H1 (cell line): ENCODE results near the gene RPTOR. TPM values are rescaled to one million over a fixed set of nuclear protein-coding genes. Genes with fewer than 3 reads are reported as not detected.

Experiments used
- CTCF ChIA-PET: fragments of 300-600 bp; sonication (Branson Sonifier 250); formaldehyde crosslinking; loops from one replicate; lab custom pipeline; 2021; ENCODE audit not compliant: partially characterized antibody; lab: Charles Lee
- POLR2A ChIA-PET: fragments of 300-600 bp; sonication (Branson Sonifier 250); formaldehyde crosslinking; loops from one replicate; lab custom pipeline; 2021; ENCODE audit warnings: inconsistent platforms; ENCODE audit not compliant: partially characterized antibody; lab: Charles Lee
- DNase-seq, 2 experiments: peaks; one replicate each; pipeline versions ENCODE4 v3.0.0 to v3.0.0-alpha.2; 2010 to 2022; ENCODE audit warnings: low spot score in 2 of 2, low read depth in 1 of 2, mixed read lengths in 1 of 2
- FAIRE-seq: peaks from 2 replicates; lab custom pipeline; 2011; peaks lifted over from hg19 to GRCh38; lab: Jason Lieb, UNC
- H2AFZ ChIP-seq: 2 replicates; pipeline ENCODE4 v1.8.1; 2012; ENCODE audit warnings: low read length, inconsistent platforms
- H2AK5ac ChIP-seq: 2 replicates; pipeline ENCODE4 v1.6.1; 2013; ENCODE audit warnings: low read depth, low read length
- H2BK120ac ChIP-seq: replicated peaks from 2 replicates; pipeline ENCODE3; 2013; ENCODE audit warnings: low read depth, low read length, inconsistent platforms
- H2BK12ac ChIP-seq: 2 replicates; pipeline ENCODE4 v1.6.1; 2013; ENCODE audit warnings: low read depth, low read length
- H2BK15ac ChIP-seq: 2 replicates; pipeline ENCODE4 v1.6.1; 2013; ENCODE audit warnings: low read length
- H2BK20ac ChIP-seq: 2 replicates; pipeline ENCODE4 v1.6.1; 2013; ENCODE audit warnings: low read length
- H2BK5ac ChIP-seq: 2 replicates; pipeline ENCODE4 v1.6.1; 2013; ENCODE audit warnings: low read depth, low read length
- H3K14ac ChIP-seq: 2 replicates; pipeline ENCODE4 v1.6.1; 2013; ENCODE audit warnings: inconsistent platforms; ENCODE audit not compliant: insufficient read length
- H3K18ac ChIP-seq: 2 replicates; pipeline ENCODE4 v1.6.1; 2013; ENCODE audit warnings: low read length; ENCODE audit errors: extremely low read depth
- H3K23ac ChIP-seq: 2 replicates; pipeline ENCODE4 v1.6.1; 2013; ENCODE audit warnings: inconsistent platforms; ENCODE audit not compliant: insufficient read length
- H3K23me2 ChIP-seq: 2 replicates; pipeline ENCODE4 v1.6.1; 2013; ENCODE audit warnings: low read depth, low read length
- H3K27ac ChIP-seq: 2 replicates; pipeline ENCODE4 v1.6.1; 2011; ENCODE audit warnings: low read depth, low read length, inconsistent platforms
- H3K27me3 ChIP-seq, 4 experiments: replicated peaks in 1 of 4; 1 replicate in 1 of 4; 2 replicates in 3 of 4; pipeline versions ENCODE4 v1.6.1 to v1.8.1; 2011 to 2013; ENCODE audit warnings: low read length in 3 of 4, mild to moderate bottlenecking in 3 of 4, inconsistent platforms in 2 of 4, mixed read lengths in 2 of 4, moderate library complexity in 1 of 4; ENCODE audit not compliant: control insufficient read depth in 3 of 4, insufficient read depth in 3 of 4; ENCODE audit errors: extremely low read depth in 1 of 4
- H3K36me3 ChIP-seq, 4 experiments: 2 replicates each; pipeline versions ENCODE4 v1.6.1 to v1.8.1; 2011 to 2013; ENCODE audit warnings: mild to moderate bottlenecking in 4 of 4, low read length in 3 of 4, moderate library complexity in 2 of 4, control low read depth in 1 of 4, inconsistent platforms in 1 of 4; ENCODE audit not compliant: insufficient read depth in 4 of 4, control insufficient read depth in 2 of 4
- H3K4ac ChIP-seq: replicated peaks from 2 replicates; pipeline ENCODE3; 2013; ENCODE audit warnings: low read length, low read depth, mixed read lengths, inconsistent platforms; ENCODE audit not compliant: insufficient read length
- H3K4me1 ChIP-seq, 4 experiments: replicated peaks in 1 of 4; 1 replicate in 1 of 4; 2 replicates in 3 of 4; pipeline versions ENCODE4 v1.6.1 to v1.8.1; 2011 to 2013; ENCODE audit warnings: low read length in 3 of 4, inconsistent platforms in 2 of 4, mixed read lengths in 1 of 4; ENCODE audit not compliant: insufficient read depth in 4 of 4, control insufficient read depth in 3 of 4
- H3K4me2 ChIP-seq, 2 experiments: 2 replicates each; pipeline versions ENCODE4 v1.6.1 to v1.8.1; 2011 to 2013; ENCODE audit warnings: low read depth in 2 of 2, low read length in 2 of 2, control low read depth in 1 of 2, inconsistent platforms in 1 of 2, mild to moderate bottlenecking in 1 of 2; ENCODE audit not compliant: insufficient read depth in 1 of 2
- H3K4me3 ChIP-seq, 4 experiments: fragments of 200-600, 300-600 bp in 1 of 4; sonication (generic), shearing (Covaris generic), sonication (Bioruptor Twin) in 1 of 4; 2 replicates each; pipeline versions ENCODE4 v1.5.1 to v1.8.1; 2011 to 2016; ENCODE audit warnings: low read length in 4 of 4, low read depth in 3 of 4, control low read depth in 2 of 4, inconsistent platforms in 2 of 4, mild to moderate bottlenecking in 2 of 4, mixed read lengths in 1 of 4, moderate library complexity in 1 of 4; ENCODE audit not compliant: insufficient read depth in 2 of 4; ENCODE audit errors: extremely low read depth in 1 of 4
- H3K56ac ChIP-seq: replicated peaks from 2 replicates; pipeline ENCODE3; 2013; ENCODE audit warnings: low read depth, mild to moderate bottlenecking, mixed read lengths, low read length, inconsistent platforms; ENCODE audit not compliant: insufficient read length
- H3K79me1 ChIP-seq: 2 replicates; pipeline ENCODE4 v1.6.1; 2013; ENCODE audit warnings: low read depth, low read length, control low read depth
- H3K79me2 ChIP-seq, 2 experiments: 2 replicates each; pipeline versions ENCODE4 v1.6.1 to v1.8.1; 2012 to 2013; ENCODE audit warnings: low read length in 2 of 2, mild to moderate bottlenecking in 2 of 2, inconsistent platforms in 1 of 2; ENCODE audit not compliant: insufficient read depth in 2 of 2, control insufficient read depth in 1 of 2
- H3K9ac ChIP-seq, 4 experiments: replicated peaks in 1 of 4; 1 replicate in 1 of 4; 2 replicates in 3 of 4; pipeline versions ENCODE4 v1.6.1 to v1.8.1; 2011 to 2013; ENCODE audit warnings: low read depth in 3 of 4, low read length in 3 of 4, control low read depth in 2 of 4, mild to moderate bottlenecking in 2 of 4, moderate library complexity in 2 of 4, inconsistent platforms in 1 of 4; ENCODE audit errors: extremely low read depth in 1 of 4
- H3K9me3 ChIP-seq, 2 experiments: 2 replicates each; pipeline versions ENCODE4 v1.6.1 to v1.8.1; 2012 to 2013; ENCODE audit warnings: mild to moderate bottlenecking in 2 of 2, moderate library complexity in 2 of 2, control low read depth in 1 of 2, inconsistent platforms in 1 of 2, low read depth in 1 of 2, low read length in 1 of 2, mixed read lengths in 1 of 2; ENCODE audit not compliant: insufficient read depth in 2 of 2
- H4K20me1 ChIP-seq, 2 experiments: replicated peaks in 1 of 2; 2 replicates each; pipeline versions ENCODE3 to v1.8.1; 2011 to 2013; ENCODE audit warnings: inconsistent platforms in 2 of 2, low read length in 2 of 2, mild to moderate bottlenecking in 1 of 2; ENCODE audit not compliant: insufficient read depth in 2 of 2, control insufficient read depth in 1 of 2
- H4K5ac ChIP-seq: 2 replicates; pipeline ENCODE4 v1.6.1; 2013; ENCODE audit warnings: low read length, low read depth, mixed read lengths, inconsistent platforms; ENCODE audit not compliant: insufficient read length
- H4K8ac ChIP-seq: 2 replicates; pipeline ENCODE4 v1.8.0; 2013; ENCODE audit warnings: mild to moderate bottlenecking, moderate library complexity, low read length, inconsistent platforms; ENCODE audit not compliant: insufficient read depth; ENCODE audit errors: extremely low read depth
- H4K91ac ChIP-seq: replicated peaks from 2 replicates; pipeline ENCODE3; 2013; ENCODE audit warnings: low read length, mixed read lengths, inconsistent platforms; ENCODE audit not compliant: insufficient read length
- PHF8 ChIP-seq: fragments of 200-600 bp; sonication (generic); conservative IDR thresholded peaks from 2 replicates; pipeline ENCODE4 v1.7.1; 2012; ENCODE audit warnings: low read depth, mild to moderate bottlenecking, inconsistent platforms, low read length, moderate library complexity
- RAD21 ChIP-seq, 2 experiments: IDR thresholded peaks in 1 of 2; conservative IDR thresholded peaks in 1 of 2; 2 replicates each; pipeline ENCODE4 v1.6.1; 2011; ENCODE audit warnings: low read depth in 2 of 2, low read length in 2 of 2, improper control_type of control experiment in 1 of 2, inconsistent platforms in 1 of 2, mild to moderate bottlenecking in 1 of 2, moderate library complexity in 1 of 2
- WGBS, 2 experiments: shearing (Covaris generic) in 1 of 2; methylation state at CpG; one replicate each; pipeline versions ENCODE4 v1.1.6 to v1.1.7; 2013 to 2015; ENCODE audit warnings: low lambda C conversion rate in 2 of 2, mixed read lengths in 2 of 2, inconsistent platforms in 1 of 2, low coverage in 1 of 2, missing lambda C conversion rate in 1 of 2; ENCODE audit not compliant: insufficient replicate concordance in 2 of 2, insufficient coverage in 1 of 2, insufficient read length in 1 of 2; ENCODE audit errors: extremely low coverage in 1 of 2, missing lambda C conversion rate in 1 of 2; 5-methylcytosine and 5-hydroxymethylcytosine counted together
- polyA plus RNA-seq, 7 experiments: library from polyadenylated mRNA; depleted of rRNA in 3 of 7; stranded (reverse) in 5 of 7; unstranded in 2 of 7; fragments of >200 nt in 5 of 7; fragments of 200-250 nt in 2 of 7; gene quantifications; 1 replicate in 5 of 7; 2 replicates in 1 of 7; 4 replicates in 1 of 7; pipeline versions ENCODE4 v1.2.1 to v1.2.3, GENCODE V29; 2011 to 2013; ENCODE audit warnings: missing spikeins in 2 of 7, mixed read lengths in 2 of 7
- total RNA-seq: library from RNA; stranded (reverse); fragmentation: NEBNext Ultra II Directional; extraction: Animal tissue kit (Norgen Biotek cat#: 25700); gene quantifications from 2 replicates; pipeline ENCODE4 v1.2.1, GENCODE V29; 2021

The RPTOR gene
- total and polyA plus RNA-seq, 2 of the 8 experiments (the other 6 are each of a cell fraction or from before 2014, with no cell fraction given) = 6.9 to 28.7 TPM

GRCh38 chr17:80584176-80584905 lies 39.7 kb downstream of the RPTOR start:
- Histone ChIP-seq H2BK120ac (no peak overlapping the region), H3K9me3 (no peaks in the 10 kb centered on the region), H2BK20ac (no peak overlapping the region), H3K4me1 (peaks cover 0 to 5% (median 3%) of the 10 kb centered on the region in 4 experiments; a peak in 3 of 7 replicates), H3K14ac (no peak overlapping the region), H3K4me2 (no peak overlapping the region), H3K23me2 (no peaks in the 10 kb centered on the region; the same call in 1 of the 2 replicates), H2AFZ (no peak overlapping the region), H3K23ac (no peak overlapping the region), H3K27ac (no peak overlapping the region), H3K4ac (no peak overlapping the region), H3K36me3 (no peaks in the 10 kb centered on the region), H3K18ac (no peak overlapping the region), H2BK5ac (no peak overlapping the region), H3K9ac (no peak overlapping the region), H4K91ac (no peak overlapping the region), H3K79me1 (peaks cover 22% of the 10 kb centered on the region), H4K20me1 (peaks cover 2 to 10% of the 10 kb centered on the region in 2 experiments), H2BK15ac (no peak overlapping the region), H2AK5ac (no peak overlapping the region), H3K56ac (no peak overlapping the region), H4K5ac (no peak overlapping the region), H3K79me2 (peaks cover 0 to 51% of the 10 kb centered on the region in 2 experiments; a peak in 3 of 4 replicates), H3K27me3 (no peaks in the 10 kb centered on the region), H2BK12ac (no peak overlapping the region), H4K8ac (no peak overlapping the region), H3K4me3 (no peak overlapping the region)
- TF ChIP-seq RAD21 (IDR thresholded peaks at IDR 0.05 in 1 of 2, conservative IDR thresholded peaks at IDR 0.05 in 1 of 2; ENCODE audit: low read depth in 2 of 2, low read length in 2 of 2) (no peak), PHF8 (no peak)
- ChIA-PET POLR2A (no interaction called here), CTCF (interaction anchor here (1.5 to 2.8 kb wide), 3 partner anchors 9 to 157 kb away, joined by 4 to 12 read pairs (median 8); no protein-coding TSS in a partner anchor)
- FAIRE-seq (no peak), DNase-seq (no peak)
- WGBS, 2 experiments = 95% methylated on average over 10 of the region's 10 CpGs; no CpG with 5 or more reads in 1 of the 2 experiments
